Mammary epithelial cell (primary cell): ENCODE results near the gene HAO2.

Source experiments
- CTCF ChIP-seq, 2 donors: IDR thresholded peaks in 1 of 2; conservative IDR thresholded peaks in 1 of 2; 2 replicates each; pipeline ENCODE4 v1.5.1; 2011 to 2012; ENCODE audit warnings: inconsistent platforms in 2 of 2, low read length in 2 of 2, mild to moderate bottlenecking in 2 of 2, control low read depth in 1 of 2, low read depth in 1 of 2; ENCODE audit not compliant: insufficient read depth in 1 of 2; ENCODE audit errors: extremely low read depth in 1 of 2
- EZH2 ChIP-seq: IDR thresholded peaks from 2 replicates; pipeline ENCODE4 v1.6.1; 2012; ENCODE audit warnings: low read length, inconsistent platforms, borderline replicate concordance

- no peak for TF ChIP-seq EZH2
- TF ChIP-seq CTCF (conservative IDR thresholded peaks at IDR 0.05 in 1 of 2, IDR thresholded peaks at IDR 0.05 in 1 of 2; ENCODE audit: extremely low read depth in 1 of 2, insufficient read depth in 1 of 2, low read depth in 1 of 2, low read length in 2 of 2): no peak
Measured at GRCh38 chr1:119327094-119327449, 41.5 kb upstream of the HAO2 start.
